Measurements from ENCODE around the gene CDH12.
A peak's percentile ranks its signal among the peaks of the same experiment; 100 is the strongest.

CDH12 gene

GRCh38 chr5:22596404-22596970 is 256.7 kb downstream of the CDH12 start:
- Histone ChIP-seq H3K79me2 (ENCODE audit: low read length) (no peaks in the 10 kb centered on the region), H2AFZ (ENCODE audit: low read depth, low read length) (no peak overlapping the region), H4K20me1 (ENCODE audit: insufficient read depth, low read length) (no peaks in the 10 kb centered on the region), H3K9ac (ENCODE audit: low read length) (no peak overlapping the region), H3K4me2 (ENCODE audit: low read length) (no peak overlapping the region), H3K27me3 (ENCODE audit: low read depth, low read length) (no peaks in the 10 kb centered on the region), H3K36me3 (replicated peaks; ENCODE audit: low read depth, low read length) (no peaks in the 10 kb centered on the region), H3K4me1 (ENCODE audit: low read length) (peaks cover 19% of the 10 kb centered on the region), H3K9me3 (ENCODE audit: insufficient read depth, low read length) (no peaks in the 10 kb centered on the region), H3K4me3 (ENCODE audit: low read length) (no peak overlapping the region), H3K27ac (ENCODE audit: low read length) (no peak overlapping the region)
- TF ChIP-seq CTCF (IDR thresholded peaks at IDR 0.05; ENCODE audit: low read depth, low read length) = no peak
- TF ChIP-seq EZH2phosphoT487 (IDR thresholded peaks at IDR 0.05; ENCODE audit: low read depth) = no peak

- no peaks in the 10 kb centered on the region for H3K79me2 ChIP-seq (ENCODE audit: low read length)
- no peak overlapping the region for H2AFZ ChIP-seq (ENCODE audit: low read depth, low read length)
- no peaks in the 10 kb centered on the region for H3K36me3 ChIP-seq (replicated peaks; ENCODE audit: low read depth, low read length)
- H3K4me2 ChIP-seq (ENCODE audit: low read length) = no peak overlapping the region
- H3K9ac ChIP-seq (ENCODE audit: low read length) = no peak overlapping the region
- no peaks in the 10 kb centered on the region for H3K9me3 ChIP-seq (ENCODE audit: insufficient read depth, low read length)
- H3K27me3 ChIP-seq (ENCODE audit: low read depth, low read length) = no peaks in the 10 kb centered on the region
- H3K27ac ChIP-seq (ENCODE audit: low read length) = no peak overlapping the region
- H3K4me3 ChIP-seq (ENCODE audit: low read length) = no peak overlapping the region
- peaks cover 34% of the 10 kb centered on the region for H3K4me1 ChIP-seq (ENCODE audit: low read length)
- no peak for TF ChIP-seq EZH2phosphoT487 (IDR thresholded peaks at IDR 0.05; ENCODE audit: low read depth)
- no peak for TF ChIP-seq CTCF (IDR thresholded peaks at IDR 0.05; ENCODE audit: low read depth, low read length)
- no peaks in the 10 kb centered on the region for H4K20me1 ChIP-seq (ENCODE audit: insufficient read depth, low read length)
Measured at GRCh38 chr5:22594491-22594890, 258.7 kb downstream of the CDH12 start.

DNA sequence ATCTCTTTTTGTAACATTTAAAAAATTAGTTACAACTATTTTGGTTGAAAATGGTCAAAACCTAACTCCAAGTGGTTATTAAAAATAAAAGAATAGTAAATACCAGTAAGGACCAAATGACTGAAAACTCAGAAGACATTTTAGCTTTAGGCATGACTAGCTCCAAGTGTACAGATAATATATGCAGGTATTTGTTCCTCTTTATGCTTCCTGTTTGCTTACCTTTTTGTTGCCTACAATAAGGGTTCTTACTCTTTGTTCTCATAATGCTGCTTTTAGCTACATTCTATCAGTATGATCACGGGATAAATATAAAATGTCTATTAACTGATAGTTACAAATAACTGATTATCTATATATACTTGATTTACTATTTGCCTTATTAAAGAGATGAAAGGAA is 259.6 kb downstream of the CDH12 start:
- no peak overlapping the region for H3K27ac ChIP-seq (ENCODE audit: low read length)
- TF ChIP-seq CTCF (IDR thresholded peaks at IDR 0.05; ENCODE audit: low read depth, low read length) (no peak), EZH2phosphoT487 (IDR thresholded peaks at IDR 0.05; ENCODE audit: low read depth) (no peak)
- no peak overlapping the region for H3K4me3 ChIP-seq (ENCODE audit: low read length)
- no peaks in the 10 kb centered on the region for H3K27me3 ChIP-seq (ENCODE audit: low read depth, low read length)
- no peaks in the 10 kb centered on the region for H3K9me3 ChIP-seq (ENCODE audit: insufficient read depth, low read length)
- H3K36me3 ChIP-seq (replicated peaks; ENCODE audit: low read depth, low read length) = no peaks in the 10 kb centered on the region
- H4K20me1 ChIP-seq (ENCODE audit: insufficient read depth, low read length) = no peaks in the 10 kb centered on the region
- no peaks in the 10 kb centered on the region for H3K79me2 ChIP-seq (ENCODE audit: low read length)
- no peak overlapping the region for H3K9ac ChIP-seq (ENCODE audit: low read length)
- no peak overlapping the region for H3K4me2 ChIP-seq (ENCODE audit: low read length)
- peaks cover 43% of the 10 kb centered on the region for H3K4me1 ChIP-seq (ENCODE audit: low read length)
- no peak overlapping the region for H2AFZ ChIP-seq (ENCODE audit: low read depth, low read length)

GRCh38 chr5:22591461-22591860 is 261.7 kb downstream of the CDH12 start:
- H3K9me3 ChIP-seq (ENCODE audit: insufficient read depth, low read length) = no peaks in the 10 kb centered on the region
- H3K27ac ChIP-seq (ENCODE audit: low read length) = peak overlapping the region; percentile 42
- H2AFZ ChIP-seq (ENCODE audit: low read depth, low read length) = no peak overlapping the region
- peaks cover 44% of the 10 kb centered on the region for H3K4me1 ChIP-seq (ENCODE audit: low read length)
- H3K79me2 ChIP-seq (ENCODE audit: low read length) = no peaks in the 10 kb centered on the region
- H4K20me1 ChIP-seq (ENCODE audit: insufficient read depth, low read length) = no peaks in the 10 kb centered on the region
- no peaks in the 10 kb centered on the region for H3K27me3 ChIP-seq (ENCODE audit: low read depth, low read length)
- no peak for TF ChIP-seq CTCF (IDR thresholded peaks at IDR 0.05; ENCODE audit: low read depth, low read length)
- no peak for TF ChIP-seq EZH2phosphoT487 (IDR thresholded peaks at IDR 0.05; ENCODE audit: low read depth)
- H3K9ac ChIP-seq (ENCODE audit: low read length) = no peak overlapping the region
- H3K4me2 ChIP-seq (ENCODE audit: low read length) = no peak overlapping the region
- no peaks in the 10 kb centered on the region for H3K36me3 ChIP-seq (replicated peaks; ENCODE audit: low read depth, low read length)
- no peak overlapping the region for H3K4me3 ChIP-seq (ENCODE audit: low read length)
